ENCODE measurements around the gene LPCAT1.

- no peak for TF ChIP-seq CTCF (conservative IDR thresholded peaks at IDR 0.05; ENCODE audit: low read depth, low read length)
- no peak for TF ChIP-seq RFX5 (IDR thresholded peaks at IDR 0.05; ENCODE audit: low read depth, low read length)
- no peak for TF ChIP-seq POLR2A (IDR thresholded peaks at IDR 0.05; ENCODE audit: low read depth, low read length)
- TF ChIP-seq SMC3 (IDR thresholded peaks at IDR 0.05; ENCODE audit: low read depth, low read length), result no peak
- TF ChIP-seq NFE2L2 (IDR thresholded peaks at IDR 0.05; ENCODE audit: low read depth, low read length), result no peak
- TF ChIP-seq RCOR1 (IDR thresholded peaks at IDR 0.05; ENCODE audit: insufficient replicate concordance, low read length), result no peak
- no peak for TF ChIP-seq RAD21 (IDR thresholded peaks at IDR 0.05; ENCODE audit: low read length)
- no peak for TF ChIP-seq BHLHE40 (IDR thresholded peaks at IDR 0.05; ENCODE audit: low read depth, low read length)
These were observed 16.3 kb downstream of the LPCAT1 start for GRCh38 chr5:1507457-1507856.

All from IMR-90 (cell line).